Calu3 (cell line): ENCODE data around the gene PGAP3. TPM values are rescaled to one million over a fixed set of nuclear protein-coding genes. Genes with fewer than 3 reads are reported as not detected.
A peak's percentile ranks its signal among the peaks of the same experiment; 100 is the strongest.
"Not testable (repeated sequence)": the region's sequence is repeated elsewhere in the genome, so short reads cannot be mapped to it uniquely, and the experiment has no call there.

Experiments
- BruUV-seq: library from RNA; stranded (reverse); fragments of 400-500 nt; replicated peaks from 2 replicates; lab custom pipeline; 2021; lab: Mats Ljungman, UMichigan
- CTCF ChIA-PET: fragments of 300-600 bp; sonication (Branson Sonifier 250); formaldehyde crosslinking; loops from one replicate; lab custom pipeline; 2022; ENCODE audit warnings: antibody characterized with exemption; lab: Charles Lee
- DNase-seq: peaks from one replicate; pipeline ENCODE4 v3.0.0; 2022
- H3K27ac Mint-ChIP-seq: one replicate; pipeline ENCODE4 v1.8.0; 2022; ENCODE audit warnings: mixed read lengths; ENCODE audit not compliant: unreplicated experiment
- H3K27me3 Mint-ChIP-seq: one replicate; pipeline ENCODE4 v1.8.0; 2022; ENCODE audit warnings: mixed read lengths; ENCODE audit not compliant: unreplicated experiment
- H3K36me3 Mint-ChIP-seq: one replicate; pipeline ENCODE4 v1.8.0; 2022; ENCODE audit warnings: mild to moderate bottlenecking, moderate library complexity, mixed read lengths; ENCODE audit not compliant: insufficient read depth, unreplicated experiment
- H3K4me1 Mint-ChIP-seq: one replicate; pipeline ENCODE4 v1.8.0; 2022; ENCODE audit warnings: mild to moderate bottlenecking, low read depth, mixed read lengths; ENCODE audit not compliant: unreplicated experiment
- H3K4me3 Mint-ChIP-seq: one replicate; pipeline ENCODE4 v1.8.0; 2022; ENCODE audit warnings: mild to moderate bottlenecking, low read depth, moderate library complexity, mixed read lengths; ENCODE audit not compliant: unreplicated experiment
- H3K9me3 Mint-ChIP-seq: one replicate; pipeline ENCODE4 v1.8.0; 2022; ENCODE audit warnings: low read depth, mixed read lengths; ENCODE audit not compliant: unreplicated experiment
- intact Hi-C: fragments of 100-400 bp; cut with micrococcal nuclease; formaldehyde crosslinking; loops from one replicate; pipeline ENCODE4 v1.10.0; 2022; ENCODE audit not compliant: unreplicated experiment
- total RNA-seq: library from RNA; stranded (reverse); gene quantifications from 2 replicates; pipeline ENCODE4 v1.2.3, GENCODE V29; 2022
- TF ChIP-seq, protein P1 (sequence below): fragments of 200-600 bp; IDR thresholded peaks from one replicate; pipeline ENCODE4 v1.8.0; 2022; ENCODE audit warnings: antibody characterized with exemption; ENCODE audit not compliant: unreplicated experiment

The PGAP3 gene
- total RNA-seq, 1 experiment from 2014 or later: 1,186 TPM

DNA sequence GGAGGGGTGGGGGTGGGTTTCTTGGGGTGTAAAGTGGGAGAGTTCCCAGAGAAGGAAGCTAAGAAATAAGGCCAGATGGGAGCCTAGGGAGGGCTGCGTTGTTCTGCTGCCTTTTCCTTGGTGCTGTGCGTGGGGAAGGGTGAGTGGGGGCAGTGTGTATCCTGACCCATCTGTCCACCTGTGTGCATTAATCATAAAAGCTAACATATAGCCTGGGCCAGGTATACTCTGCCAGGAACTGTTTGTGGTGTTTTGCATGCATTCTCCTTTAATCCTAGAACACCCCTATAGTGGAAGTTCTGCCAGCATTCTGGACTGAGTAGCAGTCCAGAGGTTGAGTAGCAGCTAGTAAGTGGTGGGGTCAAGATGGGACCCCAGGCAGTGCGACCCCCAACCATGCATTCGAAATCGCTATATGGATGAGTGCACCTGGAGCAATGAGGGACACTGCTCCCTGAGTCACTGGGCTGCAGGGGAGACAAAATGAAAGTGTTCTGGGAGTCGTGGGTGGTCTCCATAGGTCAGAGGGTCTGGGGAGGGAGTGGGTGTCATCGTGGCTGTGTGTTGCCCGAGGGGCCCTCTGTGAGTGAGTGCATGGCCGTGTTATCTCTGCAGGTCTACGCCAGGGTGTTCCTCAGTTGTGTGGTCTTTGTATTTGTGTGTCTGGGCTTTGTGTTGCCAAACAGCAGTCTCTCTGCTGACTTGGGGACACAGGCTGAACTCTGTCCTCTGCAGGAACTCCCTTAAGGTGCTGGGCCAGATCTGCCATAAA is 13.3 kb upstream of the PGAP3 start:
- H3K36me3 Mint-ChIP-seq: peaks cover 76% of the 10 kb centered on the region
- no peaks in the 10 kb centered on the region for H3K9me3 Mint-ChIP-seq
- peak; percentile 100 for DNase-seq
- no peaks in the 10 kb centered on the region for H3K27me3 Mint-ChIP-seq
- intact Hi-C loops: loop anchor here (1.0 to 5.0 kb wide), 7 partner anchors 25 to 716 kb away; partner anchors contain the start of genes PSMD3, STARD3 and TOP2A
- CTCF ChIA-PET: interaction anchor here (0.6 to 161.2 kb wide), 34 partner anchors 14 to 823 kb away, joined by 3 to 42089 read pairs (median 6); partner anchors contain the start of genes ERBB2, GRB7, GSDMA and GSDMB
- H3K4me3 Mint-ChIP-seq: peak overlapping the region; percentile 71
- peak overlapping the region; percentile 67 for H3K27ac Mint-ChIP-seq
- BruUV-seq: no TSS peak
- TF ChIP-seq, protein P1, sequence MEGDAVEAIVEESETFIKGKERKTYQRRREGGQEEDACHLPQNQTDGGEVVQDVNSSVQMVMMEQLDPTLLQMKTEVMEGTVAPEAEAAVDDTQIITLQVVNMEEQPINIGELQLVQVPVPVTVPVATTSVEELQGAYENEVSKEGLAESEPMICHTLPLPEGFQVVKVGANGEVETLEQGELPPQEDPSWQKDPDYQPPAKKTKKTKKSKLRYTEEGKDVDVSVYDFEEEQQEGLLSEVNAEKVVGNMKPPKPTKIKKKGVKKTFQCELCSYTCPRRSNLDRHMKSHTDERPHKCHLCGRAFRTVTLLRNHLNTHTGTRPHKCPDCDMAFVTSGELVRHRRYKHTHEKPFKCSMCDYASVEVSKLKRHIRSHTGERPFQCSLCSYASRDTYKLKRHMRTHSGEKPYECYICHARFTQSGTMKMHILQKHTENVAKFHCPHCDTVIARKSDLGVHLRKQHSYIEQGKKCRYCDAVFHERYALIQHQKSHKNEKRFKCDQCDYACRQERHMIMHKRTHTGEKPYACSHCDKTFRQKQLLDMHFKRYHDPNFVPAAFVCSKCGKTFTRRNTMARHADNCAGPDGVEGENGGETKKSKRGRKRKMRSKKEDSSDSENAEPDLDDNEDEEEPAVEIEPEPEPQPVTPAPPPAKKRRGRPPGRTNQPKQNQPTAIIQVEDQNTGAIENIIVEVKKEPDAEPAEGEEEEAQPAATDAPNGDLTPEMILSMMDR: no peak
- H3K4me1 Mint-ChIP-seq: peaks cover 68% of the 10 kb centered on the region

DNA sequence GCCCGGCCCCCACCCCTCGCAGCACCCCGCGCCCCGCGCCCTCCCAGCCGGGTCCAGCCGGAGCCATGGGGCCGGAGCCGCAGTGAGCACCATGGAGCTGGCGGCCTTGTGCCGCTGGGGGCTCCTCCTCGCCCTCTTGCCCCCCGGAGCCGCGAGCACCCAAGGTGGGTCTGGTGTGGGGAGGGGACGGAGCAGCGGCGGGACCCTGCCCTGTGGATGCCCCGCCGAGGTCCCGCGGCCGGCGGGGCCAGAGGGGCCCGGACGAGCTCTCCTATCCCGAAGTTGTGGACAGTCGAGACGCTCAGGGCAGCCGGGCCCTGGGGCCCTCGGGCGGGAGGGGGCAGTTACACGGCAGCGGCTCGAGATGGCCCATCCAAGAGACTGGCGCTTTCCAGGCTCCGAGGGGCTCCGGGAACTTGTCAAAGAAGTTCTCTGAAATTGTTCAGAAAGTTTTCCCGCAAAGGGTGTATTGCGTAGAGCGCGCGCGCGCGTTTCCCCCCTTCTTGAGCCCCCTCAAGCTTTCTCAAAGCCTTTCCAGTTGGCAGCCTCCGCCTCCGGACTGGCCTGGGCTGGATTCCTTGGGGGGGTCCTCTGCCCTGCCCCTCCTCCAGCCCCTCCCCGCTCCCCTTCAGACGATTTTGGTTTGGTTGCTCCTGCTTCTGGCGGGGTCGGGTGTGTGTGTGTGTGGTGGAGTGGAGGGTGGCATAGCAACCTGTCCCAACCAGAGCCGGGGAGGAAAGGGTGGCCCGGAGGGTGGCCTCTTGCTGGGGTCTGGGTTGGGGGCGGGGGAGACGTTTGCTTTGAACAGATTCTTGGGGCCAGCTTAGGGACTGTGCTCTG is 12.5 kb upstream of the PGAP3 start:
- no TSS peak for BruUV-seq
- CTCF ChIA-PET: interaction anchor here (0.5 to 161.2 kb wide), 67 partner anchors 15 to 1894 kb away, joined by 3 to 42089 read pairs (median 5); partner anchors contain the start of genes CDK12, ERBB2, GRB7 and GSDMA
- peak; percentile 100 for DNase-seq
- Mint-ChIP-seq H3K27ac (peak overlapping the region; percentile 67), H3K4me1 (peaks cover 68% of the 10 kb centered on the region), H3K27me3 (no peaks in the 10 kb centered on the region), H3K4me3 (peak overlapping the region; percentile 71), H3K9me3 (no peaks in the 10 kb centered on the region), H3K36me3 (peaks cover 68% of the 10 kb centered on the region)
- TF ChIP-seq, protein P1: no peak
- intact Hi-C loops: loop anchor here (1.0 to 5.0 kb wide), 6 partner anchors 48 to 717 kb away; partner anchors contain the start of genes STARD3 and TOP2A

DNA sequence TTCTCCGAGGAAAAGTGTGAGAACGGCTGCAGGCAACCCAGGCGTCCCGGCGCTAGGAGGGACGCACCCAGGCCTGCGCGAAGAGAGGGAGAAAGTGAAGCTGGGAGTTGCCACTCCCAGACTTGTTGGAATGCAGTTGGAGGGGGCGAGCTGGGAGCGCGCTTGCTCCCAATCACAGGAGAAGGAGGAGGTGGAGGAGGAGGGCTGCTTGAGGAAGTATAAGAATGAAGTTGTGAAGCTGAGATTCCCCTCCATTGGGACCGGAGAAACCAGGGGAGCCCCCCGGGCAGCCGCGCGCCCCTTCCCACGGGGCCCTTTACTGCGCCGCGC is 11.9 kb upstream of the PGAP3 start, which contains the start of gene ERBB2:
TSS of gene ERBB2 (plus strand) at position 247 of the 330 bp plus-strand sequence. CDS start 175 bp downstream, outside the sequence.
- peak; percentile 100 for DNase-seq
- TF ChIP-seq, protein P1: no peak
- H3K4me1 Mint-ChIP-seq: peaks cover 68% of the 10 kb centered on the region
- H3K27ac Mint-ChIP-seq: peak within 1 kb of the TSS; percentile 67
- peaks cover 62% of the 10 kb centered on the region for H3K36me3 Mint-ChIP-seq
- CTCF ChIA-PET: interaction anchor here (0.6 to 161.2 kb wide), 59 partner anchors 15 to 1894 kb away, joined by 3 to 42089 read pairs (median 5); partner anchors contain the start of genes CDK12, ERBB2, GRB7 and GSDMA
- intact Hi-C loops: loop anchor here (1.0 to 5.0 kb wide), 7 partner anchors 8 to 718 kb away; partner anchors contain the start of genes STARD3 and TOP2A
- no TSS peak for BruUV-seq
- peak within 1 kb of the TSS; percentile 71 for H3K4me3 Mint-ChIP-seq
- no peaks in the 10 kb centered on the region for H3K9me3 Mint-ChIP-seq
- no peaks in the 10 kb centered on the region for H3K27me3 Mint-ChIP-seq

DNA sequence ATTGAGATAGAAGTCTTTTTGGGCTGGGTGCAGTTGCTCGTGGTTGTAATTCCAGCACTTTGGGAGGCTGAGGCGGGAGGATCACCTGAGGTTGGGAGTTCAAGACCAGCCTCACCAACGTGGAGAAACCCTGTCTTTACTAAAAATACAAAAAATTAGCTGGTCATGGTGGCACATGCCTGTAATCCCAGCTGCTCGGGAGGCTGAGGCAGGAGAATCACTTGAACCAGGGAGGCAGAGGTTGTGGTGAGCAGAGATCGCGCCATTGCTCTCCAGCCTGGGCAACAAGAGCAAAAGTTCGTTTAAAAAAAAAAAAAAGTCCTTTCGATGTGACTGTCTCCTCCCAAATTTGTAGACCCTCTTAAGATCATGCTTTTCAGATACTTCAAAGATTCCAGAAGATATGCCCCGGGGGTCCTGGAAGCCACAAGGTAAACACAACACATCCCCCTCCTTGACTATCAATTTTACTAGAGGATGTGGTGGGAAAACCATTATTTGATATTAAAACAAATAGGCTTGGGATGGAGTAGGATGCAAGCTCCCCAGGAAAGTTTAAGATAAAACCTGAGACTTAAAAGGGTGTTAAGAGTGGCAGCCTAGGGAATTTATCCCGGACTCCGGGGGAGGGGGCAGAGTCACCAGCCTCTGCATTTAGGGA is 11.4 kb upstream of the PGAP3 start:
- BruUV-seq: TSS peak; percentile 86
- peaks cover 68% of the 10 kb centered on the region for H3K4me1 Mint-ChIP-seq

More for the DNA sequence above, 11.4 kb upstream of the PGAP3 start:
- CTCF ChIA-PET: interaction anchor here (0.6 to 161.2 kb wide), 54 partner anchors 16 to 1893 kb away, joined by 3 to 42089 read pairs (median 5); partner anchors contain the start of genes CDK12, ERBB2, GRB7 and GSDMA
- H3K27me3 Mint-ChIP-seq, H3K9me3 Mint-ChIP-seq: not testable (repeated sequence)
- H3K27ac Mint-ChIP-seq: peak overlapping the region; percentile 67
- H3K4me3 Mint-ChIP-seq: peak overlapping the region; percentile 71
- peaks cover 57% of the 10 kb centered on the region for H3K36me3 Mint-ChIP-seq
- intact Hi-C loops: loop anchor here (1.0 kb wide), 1 partner anchor 8 kb away; no protein-coding TSS in a partner anchor
- peak; percentile 80 for DNase-seq
